Ovary (tissue), 9 donors: Measurements from ENCODE around the gene ITPR2. TPM values are rescaled to one million over a fixed set of nuclear protein-coding genes. Genes with fewer than 3 reads are reported as not detected.

Experiments
- DNase-seq, 5 donors: peaks; one replicate each; pipeline ENCODE4 v3.0.0-alpha.2; 2019 to 2020
- H3K27ac ChIP-seq, 2 donors: fragments of 200-600 bp; one replicate each; pipeline versions ENCODE4 v1.5.1 to v1.8.0; 2019 to 2022
- H3K27me3 ChIP-seq: fragments of 200-600 bp; one replicate; pipeline ENCODE4 v1.8.0; 2022
- H3K36me3 ChIP-seq: fragments of 200-600 bp; sonication (generic); one replicate; pipeline ENCODE4 v1.5.1; 2019
- H3K4me1 ChIP-seq: one replicate; pipeline ENCODE4 v1.8.1; 2013; ENCODE audit warnings: mild to moderate bottlenecking, moderate library complexity; ENCODE audit not compliant: insufficient read depth
- H3K4me3 ChIP-seq: fragments of 200-600 bp; sonication (generic); one replicate; pipeline ENCODE4 v1.5.1; 2017
- H3K9me3 ChIP-seq, 2 donors: fragments of 200-600 bp in 1 of 2; sonication (generic) in 1 of 2; one replicate each; pipeline versions ENCODE4 v1.5.1 to v1.8.1; 2013 to 2019; ENCODE audit warnings: mild to moderate bottlenecking in 1 of 2, moderate library complexity in 1 of 2
- EP300 ChIP-seq: sonication (generic); formaldehyde crosslinking; IDR thresholded peaks from one replicate; pipeline ENCODE4 v1.6.1; 2017; ENCODE audit warnings: antibody characterized with exemption
- POLR2A ChIP-seq: fragments of 450-650 bp; IDR thresholded peaks from one replicate; pipeline ENCODE4 v1.6.1; 2017; ENCODE audit warnings: antibody characterized with exemption, mild to moderate bottlenecking, moderate library complexity
- WGBS, 3 donors: extraction: QIAGEN DNeasy Blood & Tissue Kit in 1 of 3; methylation state at CpG; one replicate each; pipeline versions ENCODE4 v1.1.5 to v1.1.7; 2013 to 2017; 5-methylcytosine and 5-hydroxymethylcytosine counted together
- intact Hi-C, 4 donors: fragments of 100-400 bp; cut with DNase I; formaldehyde crosslinking; loops; one replicate each; pipeline versions ENCODE4 v1.11.0 to v1.15.1; 2022 to 2023
- polyA plus RNA-seq, 2 donors: library from polyadenylated mRNA; stranded (reverse); fragments of 200-250 nt in 1 of 2; fragments of 350-450 nt in 1 of 2; fragmentation: Illumina TruSeq in 1 of 2; extraction: RNeasy Lipid Tissue Mini Kit (QIAGEN cat#74804) in 1 of 2; gene quantifications; one replicate each; pipeline ENCODE4 v1.2.3, GENCODE V29; 2013 to 2014
- total RNA-seq, 7 donors: library from RNA; depleted of rRNA in 2 of 7; stranded (reverse); fragments of >200 nt in 2 of 7; fragmentation: NEBNext Ultra II Directional in 3 of 7; extraction: Animal tissue kit (Norgen Biotek cat#: 25700) in 3 of 7; gene quantifications; one replicate each; pipeline versions ENCODE4 v1.1.0 to v1.2.4, GENCODE V29; 2016 to 2023
- TF ChIP-seq, protein P1 (sequence below), 3 donors: fragments of 450-650 bp in 2 of 3; fragments of 200-600 bp in 1 of 3; IDR thresholded peaks; one replicate each; pipeline versions ENCODE4 v1.5.1 to v1.8.0; 2016 to 2022; ENCODE audit warnings: antibody characterized with exemption in 3 of 3, mild to moderate bottlenecking in 1 of 3
- donor health status: DM: no; HTN: no; CAD: no; lungs with moderate emphysema.
- donor health status: DM: no; HTN: no; CAD: no.
- donor health status: Bipolar disorder and iron deficiency.
- donor health status: DM: yes; HTN: yes; CAD: no.
- donor health status: DM: no; HTN: no; CAD: no.
- donor health status: DM: yes; HTN: yes; CAD: no.

Gene ITPR2
- total and polyA plus RNA-seq, 9 donors, result 5.9 to 51.1 (median 32.9) TPM

DNA sequence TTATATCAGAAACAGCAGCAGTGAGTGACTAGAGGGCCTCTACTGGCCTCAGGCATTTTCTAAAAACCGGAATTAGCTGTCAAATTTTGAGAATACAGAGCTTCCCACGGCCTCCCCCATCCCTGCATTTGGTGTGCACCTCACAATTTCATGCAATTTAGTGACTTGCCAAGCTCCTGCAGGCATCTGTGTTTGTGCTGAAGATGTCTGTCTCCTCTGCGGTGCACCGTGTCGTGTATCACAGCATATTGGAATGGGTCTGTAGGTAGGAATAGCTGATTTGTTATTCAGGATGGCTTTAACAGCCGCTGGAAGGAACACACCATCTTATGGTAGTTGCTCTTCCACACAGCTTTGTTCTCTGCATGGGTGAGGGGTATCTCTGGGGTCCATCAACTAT lies 497.3 kb downstream of the ITPR2 start:
- 77 to 92% (median 91%) methylated on average over 6 of the region's 6 CpGs for WGBS, 3 donors
- H3K4me3 ChIP-seq, result no peak overlapping the region
- H3K36me3 ChIP-seq, result no peaks in the 10 kb centered on the region

DNA sequence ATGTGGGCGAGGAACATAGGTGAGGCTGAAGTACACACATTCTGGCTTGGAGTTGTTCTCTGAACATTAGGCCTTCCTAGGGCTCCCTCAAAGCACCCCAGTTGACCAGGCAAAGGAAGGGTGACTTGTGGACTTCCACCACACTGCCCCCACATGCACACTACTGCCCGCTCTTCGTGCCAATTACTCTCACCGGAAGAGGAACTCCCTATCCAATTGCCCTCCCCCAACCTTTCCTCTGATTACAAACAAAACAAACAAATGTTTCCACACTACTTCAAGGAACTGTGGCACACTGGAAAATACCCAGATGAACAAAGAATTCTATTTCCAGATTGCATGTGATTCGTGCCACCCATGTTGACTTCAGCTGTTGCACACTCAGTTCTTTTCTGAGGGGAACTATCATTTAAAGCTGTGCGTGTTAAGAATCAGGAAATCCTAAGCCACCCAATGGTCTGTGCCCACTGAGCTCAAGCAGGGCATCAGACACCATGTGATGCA lies 498.3 kb downstream of the ITPR2 start:
- no peak for DNase-seq
- H3K36me3 ChIP-seq, result no peaks in the 10 kb centered on the region
- H3K4me1 ChIP-seq, result peaks cover 3% of the 10 kb centered on the region
- whole genome bisulfite sequencing, 3 donors, result 89 to 94% (median 91%) methylated on average over 6 of the region's 6 CpGs
- no peaks in the 10 kb centered on the region for H3K9me3 ChIP-seq
- H3K27me3 ChIP-seq, result no peaks in the 10 kb centered on the region
- no peak overlapping the region for H3K4me3 ChIP-seq
- intact Hi-C loops, result no loop called here
- no peak overlapping the region for H3K27ac ChIP-seq
- TF ChIP-seq EP300, result no peak
- TF ChIP-seq, protein P1, sequence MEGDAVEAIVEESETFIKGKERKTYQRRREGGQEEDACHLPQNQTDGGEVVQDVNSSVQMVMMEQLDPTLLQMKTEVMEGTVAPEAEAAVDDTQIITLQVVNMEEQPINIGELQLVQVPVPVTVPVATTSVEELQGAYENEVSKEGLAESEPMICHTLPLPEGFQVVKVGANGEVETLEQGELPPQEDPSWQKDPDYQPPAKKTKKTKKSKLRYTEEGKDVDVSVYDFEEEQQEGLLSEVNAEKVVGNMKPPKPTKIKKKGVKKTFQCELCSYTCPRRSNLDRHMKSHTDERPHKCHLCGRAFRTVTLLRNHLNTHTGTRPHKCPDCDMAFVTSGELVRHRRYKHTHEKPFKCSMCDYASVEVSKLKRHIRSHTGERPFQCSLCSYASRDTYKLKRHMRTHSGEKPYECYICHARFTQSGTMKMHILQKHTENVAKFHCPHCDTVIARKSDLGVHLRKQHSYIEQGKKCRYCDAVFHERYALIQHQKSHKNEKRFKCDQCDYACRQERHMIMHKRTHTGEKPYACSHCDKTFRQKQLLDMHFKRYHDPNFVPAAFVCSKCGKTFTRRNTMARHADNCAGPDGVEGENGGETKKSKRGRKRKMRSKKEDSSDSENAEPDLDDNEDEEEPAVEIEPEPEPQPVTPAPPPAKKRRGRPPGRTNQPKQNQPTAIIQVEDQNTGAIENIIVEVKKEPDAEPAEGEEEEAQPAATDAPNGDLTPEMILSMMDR (IDR thresholded peaks at IDR 0.05), result no peak
- TF ChIP-seq POLR2A, result no peak

More for the DNA sequence above, 497.3 kb downstream of the ITPR2 start:
- DNase-seq, result no peak
- no peaks in the 10 kb centered on the region for H3K27me3 ChIP-seq
- H3K4me1 ChIP-seq, result peaks cover 3% of the 10 kb centered on the region
- no peak overlapping the region for H3K27ac ChIP-seq
- no peak for TF ChIP-seq POLR2A
- no peak for TF ChIP-seq EP300
- TF ChIP-seq, protein P1 (IDR thresholded peaks at IDR 0.05), result no peak
- intact Hi-C loops, result no loop called here
- H3K9me3 ChIP-seq, result no peaks in the 10 kb centered on the region

DNA sequence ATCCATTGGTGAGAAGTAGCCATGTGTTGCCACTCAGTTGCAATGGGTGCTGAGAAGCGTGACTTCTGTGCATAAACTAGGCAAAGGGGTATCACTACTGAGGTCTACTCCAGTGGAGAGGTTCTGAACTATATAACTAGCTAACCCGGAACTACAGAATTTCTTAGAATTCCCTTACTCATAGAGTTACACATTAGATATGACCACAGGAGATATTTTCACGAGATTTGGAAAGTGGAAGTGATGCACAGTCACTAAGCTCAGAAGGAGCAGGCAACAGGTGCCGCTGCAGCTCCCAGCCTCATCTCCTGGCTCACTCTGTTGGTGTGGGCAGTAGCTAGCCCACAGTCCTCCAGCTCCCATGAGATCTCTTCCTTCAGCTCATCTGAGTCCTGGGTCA lies 501.0 kb downstream of the ITPR2 start:
- no peak overlapping the region for H3K4me3 ChIP-seq
- no peak for DNase-seq
- no peaks in the 10 kb centered on the region for H3K9me3 ChIP-seq
- intact Hi-C loops, result no loop called here
- 93 to 99% (median 98%) methylated on average over 4 of the region's 4 CpGs for WGBS, 3 donors
- H3K27ac ChIP-seq, result no peak overlapping the region
- no peaks in the 10 kb centered on the region for H3K36me3 ChIP-seq
- TF ChIP-seq EP300 (no peak), POLR2A (no peak)
- TF ChIP-seq, protein P1 (IDR thresholded peaks at IDR 0.05), result no peak
- H3K4me1 ChIP-seq, result peaks cover 3% of the 10 kb centered on the region
- H3K27me3 ChIP-seq, result no peaks in the 10 kb centered on the region

DNA sequence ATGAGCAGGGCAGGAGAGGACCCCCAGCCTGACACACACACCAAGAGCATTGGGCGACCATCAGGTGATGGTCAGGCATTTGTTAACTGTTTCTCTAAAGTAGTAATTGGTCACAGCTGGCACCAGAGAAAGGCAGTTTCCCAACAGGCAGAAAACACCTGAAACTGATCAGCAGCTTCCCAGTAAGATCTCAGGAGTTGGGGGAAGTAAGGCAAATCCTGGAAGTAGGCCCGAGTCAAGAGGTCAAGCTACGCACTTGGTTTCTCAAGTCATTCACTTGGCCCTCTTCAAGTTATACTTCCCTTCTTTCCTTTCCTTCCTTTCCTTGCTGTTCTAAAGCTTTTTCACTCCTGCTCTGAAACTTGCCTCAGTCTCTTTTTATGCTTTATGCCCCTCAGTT lies 501.9 kb downstream of the ITPR2 start:
- peaks cover 3% of the 10 kb centered on the region for H3K4me1 ChIP-seq
- H3K36me3 ChIP-seq, result no peaks in the 10 kb centered on the region
- 78 to 92% (median 79%) methylated on average over 3 of the region's 3 CpGs for WGBS, 3 donors
- DNase-seq, result no peak
- H3K4me3 ChIP-seq, result no peak overlapping the region
- H3K27me3 ChIP-seq, result no peaks in the 10 kb centered on the region
- H3K9me3 ChIP-seq, result no peaks in the 10 kb centered on the region
- TF ChIP-seq, protein P1 (IDR thresholded peaks at IDR 0.05), result no peak
- TF ChIP-seq EP300 (no peak), POLR2A (no peak)
- intact Hi-C loops, result no loop called here
- no peak overlapping the region for H3K27ac ChIP-seq
